Left forelimb (tissue), 1 donor: ENCODE measurements around the gene IFNGR2.
"Not testable (repeated sequence)": the region's sequence is repeated elsewhere in the genome, so short reads cannot be mapped to it uniquely, and the experiment has no call there.

Experiments used
- DNase-seq: peaks from one replicate; pipeline ENCODE4 v3.0.0-alpha.2; 2018; ENCODE audit warnings: low spot score

Gene IFNGR2

DNA sequence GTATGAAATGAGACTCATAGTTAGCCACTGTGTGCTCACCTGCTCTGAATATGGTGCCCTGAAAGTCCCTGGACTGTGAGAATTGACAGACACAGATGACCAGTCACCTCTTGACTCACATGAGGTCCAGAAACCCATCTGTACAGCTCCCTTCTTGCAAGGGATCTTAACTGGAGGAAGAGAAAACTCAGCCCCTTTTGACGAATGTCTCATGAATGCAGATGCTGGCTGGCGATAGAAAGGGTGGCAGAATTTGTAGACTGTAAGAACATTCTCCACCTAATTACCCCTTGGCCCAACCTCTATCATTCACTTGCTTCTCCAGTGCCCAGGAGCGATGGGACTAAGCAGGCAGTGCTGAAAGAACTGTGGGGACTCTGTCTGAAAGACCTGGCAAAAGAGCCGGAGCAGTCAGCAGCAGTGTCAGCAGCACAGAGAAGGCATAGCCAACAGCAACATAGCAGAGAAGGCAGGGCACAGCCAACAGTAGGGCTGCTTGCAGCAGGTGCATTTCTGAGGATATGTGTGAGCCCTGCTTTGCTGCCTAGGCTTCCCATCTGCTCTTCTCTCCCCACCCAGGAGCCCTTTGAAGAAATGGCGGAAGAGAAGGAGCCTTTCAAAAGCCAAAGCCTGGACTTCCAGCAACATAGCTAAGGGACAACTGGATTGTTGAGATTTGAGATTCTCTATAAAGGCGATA is 25.8 kb upstream of the IFNGR2 start:
- DNase-seq, result no peak

- DNase-seq, result no peak
Observed at GRCh38 chr21:33378081-33378480, 25.1 kb upstream of the IFNGR2 start.

- not testable (repeated sequence) for DNase-seq
Observed at GRCh38 chr21:33379934-33380333, 23.3 kb upstream of the IFNGR2 start.

GRCh38 chr21:33380483-33380998 is 22.7 kb upstream of the IFNGR2 start:
- DNase-seq, result no peak

- DNase-seq, result not testable (repeated sequence)
Observed at GRCh38 chr21:33381381-33381780, 21.8 kb upstream of the IFNGR2 start.

DNA sequence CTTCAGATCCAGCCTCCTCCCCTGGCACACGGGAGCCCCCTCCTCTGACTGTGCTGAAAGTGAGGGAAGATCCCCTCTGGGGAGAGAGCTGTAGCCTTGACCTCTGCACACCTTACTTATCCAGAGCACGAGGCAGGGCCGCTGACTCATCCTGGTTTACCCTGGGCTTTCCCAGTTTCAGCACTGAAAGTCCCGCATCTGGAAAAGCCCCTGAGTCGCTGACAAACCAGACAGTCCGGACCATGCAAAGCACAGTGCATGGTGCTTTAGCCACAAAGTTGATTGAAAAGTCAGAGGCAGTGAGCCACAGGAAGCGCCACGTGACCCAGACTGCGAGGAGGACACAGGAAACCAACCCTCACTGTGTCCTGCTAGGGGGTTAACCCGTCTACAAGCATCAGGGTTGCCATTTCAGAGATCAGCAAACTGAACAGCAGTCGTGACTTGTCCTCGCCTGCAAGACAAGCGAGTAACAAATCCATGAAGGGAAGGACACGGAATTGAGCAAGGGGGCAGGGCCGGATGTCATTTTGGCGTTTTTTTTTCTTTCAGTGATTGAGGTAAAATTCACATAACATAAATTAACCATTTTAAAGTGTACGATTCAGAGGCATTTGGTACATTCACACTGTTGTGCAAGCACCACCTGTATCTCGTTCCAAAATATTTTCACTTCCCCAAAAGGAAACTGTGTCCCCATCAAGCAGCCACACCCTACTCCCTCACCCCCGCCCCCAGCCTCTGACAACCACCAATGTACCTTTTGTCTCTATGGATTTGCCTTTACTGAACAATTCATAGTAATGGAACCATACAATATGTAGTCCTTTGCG is 19.9 kb upstream of the IFNGR2 start:
- no peak for DNase-seq

DNA sequence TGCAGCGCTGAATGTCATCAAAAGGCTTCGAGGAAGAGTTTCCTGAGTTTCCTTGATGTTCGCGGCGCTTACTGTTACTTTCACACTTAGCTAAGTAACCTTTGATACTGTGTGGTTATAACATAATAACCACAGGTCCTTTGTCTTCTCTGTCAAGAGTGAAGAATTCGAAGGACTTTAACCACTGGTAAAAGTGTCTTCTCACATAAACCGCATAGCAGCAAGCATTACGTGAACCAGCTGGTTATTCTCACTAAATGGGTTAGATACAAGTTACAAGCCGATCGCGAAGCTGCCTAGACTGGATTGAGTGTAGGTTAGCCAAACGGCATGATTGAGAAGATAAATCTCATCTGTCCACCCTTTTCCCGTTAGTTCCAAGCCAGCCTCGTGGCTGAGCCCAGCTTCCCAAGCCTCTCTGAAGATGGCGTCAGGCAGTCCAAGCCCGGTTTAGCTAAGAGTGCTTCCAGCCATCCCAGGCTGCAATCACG is 18.3 kb upstream of the IFNGR2 start:
- DNase-seq, result no peak

- no peak for DNase-seq
Observed at GRCh38 chr21:33386222-33386784, 16.9 kb upstream of the IFNGR2 start.

DNA sequence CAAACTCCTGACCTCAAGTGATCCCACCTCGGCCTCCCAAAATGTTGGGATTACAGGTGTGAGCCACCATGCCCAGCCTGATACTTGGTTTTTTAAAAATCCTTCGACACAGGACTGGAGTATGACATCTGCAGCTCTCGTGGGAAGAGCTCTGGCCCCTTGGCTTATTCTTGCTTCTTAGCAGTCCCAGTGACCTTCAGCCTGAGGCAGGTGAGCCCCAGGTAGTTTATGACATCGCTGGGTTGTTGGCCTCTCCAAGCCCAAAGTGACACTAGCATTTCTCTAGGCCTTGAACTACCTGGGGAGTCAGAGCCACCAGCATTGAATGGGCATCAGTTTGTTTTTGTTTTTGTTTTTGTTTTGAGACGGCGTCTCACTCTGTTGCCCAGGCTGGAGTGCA is 15.9 kb upstream of the IFNGR2 start:
- DNase-seq, result no peak

DNA sequence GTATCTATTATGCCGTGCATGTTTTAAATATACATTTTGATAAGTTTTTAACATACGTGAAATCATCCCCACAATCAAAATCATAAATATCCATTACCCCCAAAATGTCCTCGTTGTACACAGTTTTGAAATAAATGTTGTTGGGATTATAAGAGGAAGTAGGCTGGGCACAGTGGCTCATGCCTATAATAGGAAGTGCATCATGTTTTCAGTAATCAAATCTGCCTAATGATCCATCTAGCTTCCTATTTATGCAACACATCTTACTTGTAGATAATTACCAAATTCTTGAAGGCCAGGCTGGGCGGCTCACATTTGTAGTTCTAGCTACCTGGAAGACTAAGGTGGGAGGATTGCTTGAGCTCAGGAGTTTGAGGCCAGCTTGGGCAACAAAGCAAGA is 15.0 kb upstream of the IFNGR2 start:
- DNase-seq, result no peak

DNA sequence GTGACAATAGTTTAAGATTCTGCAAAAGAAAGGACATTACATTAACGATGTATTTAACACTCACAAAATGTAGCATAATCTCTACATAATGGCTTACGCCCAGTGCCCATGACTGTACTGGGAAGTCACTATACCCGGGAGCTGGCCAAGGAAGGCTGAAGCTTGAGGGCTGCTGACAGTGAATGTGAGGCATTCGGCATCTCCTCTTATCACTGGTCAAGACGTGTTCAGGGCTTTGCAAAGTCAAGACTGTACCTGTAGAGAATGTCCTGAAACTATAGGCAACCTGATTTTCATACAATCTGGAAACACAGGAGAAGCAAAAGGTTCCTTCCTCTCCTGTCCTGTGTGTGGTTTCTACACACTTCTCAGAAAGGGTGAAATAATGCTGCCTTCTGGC is 12.7 kb upstream of the IFNGR2 start:
- DNase-seq, result no peak

- no peak for DNase-seq
Observed at GRCh38 chr21:33391656-33392055, 11.6 kb upstream of the IFNGR2 start.

- DNase-seq, result no peak
Observed at GRCh38 chr21:33392284-33392985, 10.8 kb upstream of the IFNGR2 start.

- no peak for DNase-seq
Observed at GRCh38 chr21:33393348-33393747, 9.9 kb upstream of the IFNGR2 start.

- DNase-seq, result no peak
Observed at GRCh38 chr21:33394260-33394659, 9.0 kb upstream of the IFNGR2 start.

- no peak for DNase-seq
Observed at GRCh38 chr21:33395891-33396331, 7.3 kb upstream of the IFNGR2 start.

DNA sequence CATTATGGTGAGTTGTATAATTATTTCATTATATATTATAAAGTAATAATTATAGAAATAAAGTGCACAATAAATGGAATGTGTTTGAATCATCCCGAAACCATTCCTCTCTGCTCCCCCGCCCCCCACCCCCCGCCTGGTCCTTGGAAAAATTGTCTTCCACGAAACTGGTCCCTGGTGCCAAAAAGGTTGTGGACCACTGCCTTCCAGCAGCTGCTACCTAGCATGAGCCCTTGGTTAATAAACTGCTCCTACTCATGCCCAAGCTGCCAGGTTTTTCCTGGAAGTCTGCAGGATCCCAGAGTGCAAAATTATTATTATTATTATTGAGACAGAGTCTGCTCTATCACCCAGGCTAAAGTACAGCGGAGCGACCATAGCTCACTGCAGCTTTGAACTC is 6.8 kb upstream of the IFNGR2 start:
- DNase-seq, result no peak

GRCh38 chr21:33396951-33397350 is 6.3 kb upstream of the IFNGR2 start:
- DNase-seq, result no peak

DNA sequence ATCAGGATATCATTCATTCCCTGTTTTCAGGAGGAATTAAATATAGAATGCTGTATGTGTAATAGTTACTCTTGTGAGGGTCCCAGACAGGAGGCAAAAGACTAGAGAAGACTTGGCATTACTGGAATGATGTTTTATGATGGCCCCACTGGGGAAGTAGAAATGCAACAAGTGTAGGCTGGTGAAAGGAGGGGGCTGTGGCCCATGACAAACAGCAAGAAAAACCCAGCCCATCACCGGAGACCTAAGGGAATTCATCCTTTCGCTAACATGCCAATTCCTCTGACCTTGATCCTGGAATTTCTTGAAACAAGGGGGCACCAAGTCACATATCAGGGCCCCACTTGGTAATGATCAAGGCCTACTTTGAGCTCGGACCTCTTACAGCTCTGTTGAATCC is 5.5 kb upstream of the IFNGR2 start:
- DNase-seq, result no peak

GRCh38 chr21:33398361-33398760 is 4.9 kb upstream of the IFNGR2 start:
- no peak for DNase-seq

DNA sequence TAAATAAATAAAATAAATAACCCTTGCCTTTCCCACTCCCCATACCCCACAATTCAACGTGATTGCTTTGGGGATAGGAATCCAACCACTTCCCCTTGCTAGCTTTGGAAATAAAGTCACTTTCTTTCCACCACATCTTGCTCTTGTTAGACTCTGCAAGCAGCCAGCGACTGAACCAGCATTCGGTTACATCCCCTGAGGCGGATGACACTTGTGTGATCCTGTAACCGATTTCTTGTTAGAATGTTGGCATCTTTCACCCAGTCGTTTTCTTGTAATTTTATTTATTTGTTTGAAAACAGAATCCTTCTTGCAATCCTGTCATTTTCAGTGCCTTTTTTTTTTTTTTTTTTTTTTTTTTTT is 1.6 kb upstream of the IFNGR2 start:
- DNase-seq, result no peak
